HG03175 (cell line): ENCODE data around the gene ULBP2.
"Not testable (repeated sequence)": the region's sequence is repeated elsewhere in the genome, so short reads cannot be mapped to it uniquely, and the experiment has no call there.

Experiments used
- ATAC-seq: cut with Tn5 transposase; IDR thresholded peaks from one replicate; pipeline ENCODE4 v1.9.1; 2021; ENCODE audit warnings: mild to moderate bottlenecking, moderate library complexity; ENCODE audit not compliant: unreplicated experiment

Gene ULBP2

GRCh38 chr6:149925974-149926777 lies 15.6 kb upstream of the ULBP2 start:
- peak; percentile 49 for ATAC-seq

- not testable (repeated sequence) for ATAC-seq
Measured at GRCh38 chr6:149927025-149927424, 14.8 kb upstream of the ULBP2 start.

GRCh38 chr6:149929422-149929821 lies 12.4 kb upstream of the ULBP2 start:
- no peak for ATAC-seq

- ATAC-seq = no peak
Measured at GRCh38 chr6:149931501-149931900, 10.3 kb upstream of the ULBP2 start.

- ATAC-seq = no peak
Measured at GRCh38 chr6:149933036-149933435, 8.8 kb upstream of the ULBP2 start.

GRCh38 chr6:149933461-149933860 lies 8.4 kb upstream of the ULBP2 start:
- no peak for ATAC-seq

GRCh38 chr6:149934249-149935156 lies 7.3 kb upstream of the ULBP2 start:
- ATAC-seq = no peak

- no peak for ATAC-seq
Measured at GRCh38 chr6:149935246-149935645, 6.6 kb upstream of the ULBP2 start.

- ATAC-seq = no peak
Measured at GRCh38 chr6:149935668-149936067, 6.1 kb upstream of the ULBP2 start.

GRCh38 chr6:149936743-149937142 lies 5.1 kb upstream of the ULBP2 start:
- ATAC-seq = no peak

- not testable (repeated sequence) for ATAC-seq
Measured at GRCh38 chr6:149938013-149938570, 3.7 kb upstream of the ULBP2 start.

- ATAC-seq = peak; percentile 83
Measured at GRCh38 chr6:149938571-149939355, 3.1 kb upstream of the ULBP2 start.

- no peak for ATAC-seq
Measured at GRCh38 chr6:149939356-149939648, 2.5 kb upstream of the ULBP2 start.

- ATAC-seq = no peak
Measured at GRCh38 chr6:149939909-149940671, 1.7 kb upstream of the ULBP2 start.

- no peak for ATAC-seq
Measured at GRCh38 chr6:149940672-149940982, 1.2 kb upstream of the ULBP2 start.

GRCh38 chr6:149942461-149942829 lies 631 bp downstream of the ULBP2 start:
- no peak for ATAC-seq

- not testable (repeated sequence) for ATAC-seq
Measured at GRCh38 chr6:149943321-149943720, 1.5 kb downstream of the ULBP2 start.

- ATAC-seq = not testable (repeated sequence)
Measured at GRCh38 chr6:149945276-149945675, 3.5 kb downstream of the ULBP2 start.

- not testable (repeated sequence) for ATAC-seq
Measured at GRCh38 chr6:149946631-149947030, 4.8 kb downstream of the ULBP2 start.

- not testable (repeated sequence) for ATAC-seq
Measured at GRCh38 chr6:149947533-149947932, 5.7 kb downstream of the ULBP2 start.
